Endodermal cell (in vitro differentiated cells): ENCODE data around the gene LRPAP1. TPM values are rescaled to one million over a fixed set of nuclear protein-coding genes. Genes with fewer than 3 reads are reported as not detected.
"Not testable (repeated sequence)": the region's sequence is repeated elsewhere in the genome, so short reads cannot be mapped to it uniquely, and the experiment has no call there.

Source experiments
- DNase-seq: peaks from one replicate; pipeline ENCODE4 v3.0.0-alpha.2; 2017
- H3K27ac ChIP-seq: 2 replicates; pipeline ENCODE4 v1.5.1; 2013; ENCODE audit warnings: mild to moderate bottlenecking, low read depth, low read length, moderate library complexity
- H3K27me3 ChIP-seq: 2 replicates; pipeline ENCODE4 v1.6.1; 2013; ENCODE audit warnings: mild to moderate bottlenecking, low read length, moderate library complexity; ENCODE audit not compliant: insufficient read depth, control insufficient read depth, poor library complexity, severe bottlenecking
- H3K36me3 ChIP-seq: 2 replicates; pipeline ENCODE4 v1.7.0; 2013; ENCODE audit warnings: mild to moderate bottlenecking, low read length, moderate library complexity; ENCODE audit not compliant: control insufficient read depth, insufficient read depth
- H3K4me1 ChIP-seq: one replicate; pipeline ENCODE4 v1.7.0; 2013; ENCODE audit warnings: low read length; ENCODE audit not compliant: control insufficient read depth, insufficient read depth
- H3K4me3 ChIP-seq: 2 replicates; pipeline ENCODE4 v1.5.1; 2013; ENCODE audit warnings: mild to moderate bottlenecking, low read length, moderate library complexity
- H3K9ac ChIP-seq: 2 replicates; pipeline ENCODE4 v1.6.1; 2013; ENCODE audit warnings: mild to moderate bottlenecking, low read length, moderate library complexity; ENCODE audit not compliant: poor library complexity, severe bottlenecking; ENCODE audit errors: extremely low read depth
- H3K9me3 ChIP-seq: 2 replicates; pipeline ENCODE4 v1.6.1; 2013; ENCODE audit warnings: mild to moderate bottlenecking, low read length, moderate library complexity; ENCODE audit not compliant: control insufficient read depth
- H3K27ac Mint-ChIP-seq: 2 replicates; pipeline ENCODE4 v1.8.0; 2020; ENCODE audit warnings: mixed read lengths
- H3K27me3 Mint-ChIP-seq: 2 replicates; pipeline ENCODE4 v1.8.0; 2021; ENCODE audit warnings: mild to moderate bottlenecking, mixed read lengths; ENCODE audit not compliant: insufficient read depth
- H3K36me3 Mint-ChIP-seq: 2 replicates; pipeline ENCODE4 v1.8.0; 2020; ENCODE audit warnings: low read depth, mixed read lengths
- H3K4me1 Mint-ChIP-seq: 2 replicates; pipeline ENCODE4 v1.8.0; 2020; ENCODE audit warnings: mixed read lengths
- H3K4me3 Mint-ChIP-seq: 2 replicates; pipeline ENCODE4 v1.8.0; 2020; ENCODE audit warnings: mild to moderate bottlenecking, moderate library complexity, mixed read lengths
- H3K9me3 Mint-ChIP-seq: 2 replicates; pipeline ENCODE4 v1.8.0; 2020; ENCODE audit warnings: mild to moderate bottlenecking, mixed read lengths
- WGBS, 2 experiments: methylation state at CpG; one replicate each; pipeline versions ENCODE4 v1.1.5 to v1.1.7; 2013; ENCODE audit warnings: missing lambda C conversion rate in 2 of 2, mixed read lengths in 1 of 2; ENCODE audit not compliant: insufficient coverage in 1 of 2, insufficient read length in 1 of 2; 5-methylcytosine and 5-hydroxymethylcytosine counted together
- total RNA-seq, 2 donors: library from RNA; stranded (reverse); fragmentation: NEBNext Ultra II Directional in 1 of 2; extraction: Animal tissue kit (Norgen Biotek cat#: 25700) in 1 of 2; gene quantifications; 2 replicates in 1 of 2; 3 replicates in 1 of 2; pipeline ENCODE4 v1.2.1, GENCODE V29; 2021
- TF ChIP-seq, protein P1 (sequence below): fragments of 200-600 bp; sonication (generic); conservative IDR thresholded peaks from 2 replicates; pipeline ENCODE4 v1.5.0; 2021; ENCODE audit warnings: antibody characterized with exemption, mild to moderate bottlenecking

LRPAP1 gene
- total RNA-seq, 2 donors from 2014 or later: 111 to 129 TPM

DNA sequence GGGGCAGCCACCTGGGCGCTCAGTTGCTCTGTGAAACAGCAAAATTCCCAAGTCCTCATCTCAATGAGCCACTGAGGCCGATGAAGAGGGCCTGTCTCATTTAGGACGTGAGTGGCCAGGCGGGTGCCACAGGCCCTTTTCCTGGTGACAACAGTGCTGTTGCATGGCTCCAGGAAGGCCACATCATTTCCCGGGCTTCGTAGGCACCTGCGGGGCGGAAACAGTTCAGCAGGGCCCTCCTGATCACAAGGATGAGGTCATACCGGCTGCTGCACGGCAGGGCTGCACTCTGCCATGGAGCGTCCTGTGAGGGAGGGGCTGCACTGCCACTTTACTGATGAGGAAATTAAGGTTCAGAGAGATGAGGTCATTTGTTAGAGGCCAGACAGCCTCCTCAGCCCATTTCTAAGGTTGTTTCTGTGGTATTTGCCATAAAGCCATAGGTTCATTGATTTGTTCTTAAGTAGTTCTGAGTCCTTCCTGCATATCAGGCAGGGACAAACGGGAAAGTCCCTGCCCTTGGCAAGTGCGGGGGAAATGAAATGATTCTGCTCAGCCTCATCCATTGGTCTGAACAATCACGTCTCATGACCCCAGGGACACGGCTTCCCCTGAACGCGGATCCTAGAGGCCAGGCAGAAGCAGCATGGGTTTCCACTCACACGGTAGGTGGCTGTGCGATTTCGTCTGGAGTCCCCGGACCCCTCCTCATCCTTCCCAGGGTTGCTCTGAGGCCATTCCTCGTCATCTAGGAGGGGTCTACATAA lies 12.2 kb upstream of the LRPAP1 start:
- not testable (repeated sequence) for H3K36me3 ChIP-seq, H3K27me3 Mint-ChIP-seq, H3K27ac ChIP-seq, H3K27ac Mint-ChIP-seq, H3K9me3 Mint-ChIP-seq, H3K9me3 ChIP-seq, H3K4me1 Mint-ChIP-seq, H3K4me3 Mint-ChIP-seq, H3K36me3 Mint-ChIP-seq, H3K4me3 ChIP-seq, H3K9ac ChIP-seq, H3K27me3 ChIP-seq, H3K4me1 ChIP-seq
- WGBS, 2 experiments: 85% methylated on average over 9 to 19 of the region's 22 CpGs
- peak; percentile 47 for DNase-seq

DNA sequence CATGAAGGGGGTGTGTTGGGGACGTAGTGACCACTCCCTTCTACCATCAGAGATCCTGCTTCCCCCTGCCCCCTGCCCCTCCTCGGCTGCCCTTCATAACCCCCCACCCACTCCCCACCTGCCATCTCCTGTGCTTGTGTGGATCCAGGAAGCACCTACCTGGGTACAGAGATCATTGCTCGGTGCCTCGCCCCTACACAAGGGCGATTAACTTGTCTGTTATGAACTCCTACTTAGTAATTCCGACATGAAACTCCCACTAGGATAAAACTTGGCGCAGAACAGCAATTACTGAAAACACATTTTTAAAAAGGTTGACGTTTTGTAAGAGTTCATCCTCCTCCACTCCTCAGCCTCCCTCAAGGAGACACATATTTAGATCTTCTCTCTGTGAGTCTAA lies 11.2 kb upstream of the LRPAP1 start:
- H3K4me3 ChIP-seq, H3K9me3 ChIP-seq, H3K9ac ChIP-seq, H3K4me1 Mint-ChIP-seq, H3K4me1 ChIP-seq, DNase-seq, H3K9me3 Mint-ChIP-seq, H3K4me3 Mint-ChIP-seq, H3K36me3 Mint-ChIP-seq, H3K27me3 ChIP-seq, H3K27me3 Mint-ChIP-seq, H3K27ac ChIP-seq, H3K27ac Mint-ChIP-seq, H3K36me3 ChIP-seq: not testable (repeated sequence)
- WGBS, 2 experiments: 86 to 100% methylated on average over 1 to 7 of the region's 8 CpGs

DNA sequence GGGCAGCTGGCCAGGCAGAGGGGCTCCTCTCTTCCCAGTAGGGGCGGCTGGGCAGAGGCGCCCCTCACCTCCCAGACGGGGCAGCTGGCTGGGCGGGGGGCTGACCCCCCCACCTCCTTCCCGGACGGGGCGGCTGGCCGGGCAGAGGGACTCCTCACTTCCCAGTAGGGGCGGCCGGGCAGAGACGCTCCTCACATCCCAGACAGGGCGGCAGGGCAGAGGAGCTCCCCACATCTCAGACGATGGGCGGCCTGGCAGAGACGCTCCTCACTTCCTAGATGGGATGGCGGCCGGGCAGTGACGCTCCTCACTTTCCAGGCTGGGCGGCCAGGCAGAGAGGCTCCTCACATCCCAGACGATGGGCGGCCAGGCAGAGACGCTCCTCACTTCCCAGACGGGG lies 6.7 kb upstream of the LRPAP1 start:
- H3K4me3 Mint-ChIP-seq, H3K27me3 ChIP-seq, DNase-seq, H3K36me3 Mint-ChIP-seq, H3K9ac ChIP-seq, H3K27ac Mint-ChIP-seq, H3K4me1 Mint-ChIP-seq, H3K4me1 ChIP-seq, H3K4me3 ChIP-seq, H3K9me3 ChIP-seq, H3K36me3 ChIP-seq, H3K27ac ChIP-seq: not testable (repeated sequence)
- WGBS, 2 experiments: 91% methylated on average over 22 of the region's 23 CpGs; no CpG with 5 or more reads in 1 of the 2 experiments
- peaks cover 17% of the 10 kb centered on the region for H3K9me3 Mint-ChIP-seq
- H3K27me3 Mint-ChIP-seq: peaks cover 23% of the 10 kb centered on the region

DNA sequence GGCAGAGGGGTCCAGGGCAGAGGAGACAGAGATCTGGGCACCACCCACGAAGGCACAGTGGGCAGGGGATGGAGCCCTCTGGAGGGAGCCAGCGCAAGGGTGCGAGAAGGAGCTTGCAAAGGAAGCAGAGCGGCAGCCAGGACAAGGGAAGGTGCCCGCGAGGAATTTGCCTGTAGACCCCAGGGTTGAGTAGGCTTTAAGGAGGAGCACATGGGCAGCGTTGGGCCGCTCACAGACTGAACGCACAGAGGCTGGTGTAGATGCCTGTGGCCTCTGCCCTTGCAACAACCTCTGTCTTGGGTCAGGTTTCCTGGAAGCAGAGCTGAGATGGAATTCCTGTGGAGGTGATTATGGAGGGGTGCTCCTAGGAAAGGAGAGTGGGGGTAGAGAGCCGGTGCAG lies 3.6 kb upstream of the LRPAP1 start:
- H3K9me3 ChIP-seq, H3K36me3 Mint-ChIP-seq: not testable (repeated sequence)
- peaks cover 15% of the 10 kb centered on the region for H3K27me3 ChIP-seq

DNA sequence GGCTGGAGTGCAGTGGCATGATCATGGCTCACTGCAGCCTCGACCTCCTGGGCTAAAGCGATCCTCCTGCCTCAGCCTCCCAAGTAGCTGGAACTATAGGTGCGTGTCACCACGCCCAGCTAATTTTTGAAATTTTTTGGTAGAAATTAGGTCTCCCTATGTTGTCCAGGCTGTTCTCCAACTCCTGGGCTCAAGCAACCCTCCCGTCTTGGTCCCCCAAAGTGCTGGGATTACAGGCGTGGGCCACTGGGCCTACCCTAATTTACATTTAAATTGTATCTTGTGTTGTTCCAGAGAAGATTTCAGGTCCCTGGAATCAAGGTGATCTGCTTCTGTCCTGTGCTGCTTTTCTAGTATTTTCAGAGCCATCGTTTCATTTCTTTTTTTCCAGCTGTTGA lies 1.2 kb upstream of the LRPAP1 start:
- H3K27ac ChIP-seq: no peak overlapping the region
- no peaks in the 10 kb centered on the region for H3K9me3 ChIP-seq
- H3K4me1 ChIP-seq: peaks cover 2% of the 10 kb centered on the region
- Mint-ChIP-seq H3K27ac (no peak overlapping the region), H3K4me3 (peak overlapping the region; percentile 95), H3K4me1 (peaks cover 7% of the 10 kb centered on the region), H3K9me3 (peaks cover 9% of the 10 kb centered on the region), H3K36me3 (peaks cover 14% of the 10 kb centered on the region), H3K27me3 (peaks cover 35% of the 10 kb centered on the region)
- WGBS, 2 experiments: 84 to 94% methylated on average over 5 to 7 of the region's 7 CpGs
- DNase-seq: no peak
- H3K4me3 ChIP-seq: no peak overlapping the region
- peaks cover 15% of the 10 kb centered on the region for H3K27me3 ChIP-seq
- peaks cover 11% of the 10 kb centered on the region for H3K36me3 ChIP-seq
- no peak overlapping the region for H3K9ac ChIP-seq
- TF ChIP-seq, protein P1, sequence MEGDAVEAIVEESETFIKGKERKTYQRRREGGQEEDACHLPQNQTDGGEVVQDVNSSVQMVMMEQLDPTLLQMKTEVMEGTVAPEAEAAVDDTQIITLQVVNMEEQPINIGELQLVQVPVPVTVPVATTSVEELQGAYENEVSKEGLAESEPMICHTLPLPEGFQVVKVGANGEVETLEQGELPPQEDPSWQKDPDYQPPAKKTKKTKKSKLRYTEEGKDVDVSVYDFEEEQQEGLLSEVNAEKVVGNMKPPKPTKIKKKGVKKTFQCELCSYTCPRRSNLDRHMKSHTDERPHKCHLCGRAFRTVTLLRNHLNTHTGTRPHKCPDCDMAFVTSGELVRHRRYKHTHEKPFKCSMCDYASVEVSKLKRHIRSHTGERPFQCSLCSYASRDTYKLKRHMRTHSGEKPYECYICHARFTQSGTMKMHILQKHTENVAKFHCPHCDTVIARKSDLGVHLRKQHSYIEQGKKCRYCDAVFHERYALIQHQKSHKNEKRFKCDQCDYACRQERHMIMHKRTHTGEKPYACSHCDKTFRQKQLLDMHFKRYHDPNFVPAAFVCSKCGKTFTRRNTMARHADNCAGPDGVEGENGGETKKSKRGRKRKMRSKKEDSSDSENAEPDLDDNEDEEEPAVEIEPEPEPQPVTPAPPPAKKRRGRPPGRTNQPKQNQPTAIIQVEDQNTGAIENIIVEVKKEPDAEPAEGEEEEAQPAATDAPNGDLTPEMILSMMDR: no peak

More for the DNA sequence above, 3.6 kb upstream of the LRPAP1 start:
- WGBS, 2 experiments: 91 to 92% methylated on average over 8 of the region's 10 CpGs
- not testable (repeated sequence) for H3K4me3 ChIP-seq, H3K27ac ChIP-seq, H3K4me3 Mint-ChIP-seq, H3K4me1 Mint-ChIP-seq, H3K36me3 ChIP-seq, H3K27ac Mint-ChIP-seq, H3K9ac ChIP-seq, DNase-seq, H3K4me1 ChIP-seq
- Mint-ChIP-seq H3K9me3 (peaks cover 17% of the 10 kb centered on the region), H3K27me3 (peaks cover 32% of the 10 kb centered on the region)
